Uterus (tissue), 2 donors: ENCODE data around the gene VPS41.

Source experiments
- POLR2A ChIP-seq, 2 donors: fragments of 450-650 bp; IDR thresholded peaks; one replicate each; pipeline ENCODE4 v1.6.1; 2016; ENCODE audit warnings: antibody characterized with exemption in 2 of 2, mild to moderate bottlenecking in 1 of 2, moderate library complexity in 1 of 2
- TF ChIP-seq, protein P1 (sequence below), 4 experiments: fragments of 200-600 bp in 2 of 4; fragments of 450-650 bp in 2 of 4; sonication (generic) in 2 of 4; IDR thresholded peaks; one replicate each; pipeline ENCODE4 v1.5.1; 2016 to 2019; ENCODE audit warnings: antibody characterized with exemption in 4 of 4, mild to moderate bottlenecking in 2 of 4, moderate library complexity in 1 of 4

DNA sequence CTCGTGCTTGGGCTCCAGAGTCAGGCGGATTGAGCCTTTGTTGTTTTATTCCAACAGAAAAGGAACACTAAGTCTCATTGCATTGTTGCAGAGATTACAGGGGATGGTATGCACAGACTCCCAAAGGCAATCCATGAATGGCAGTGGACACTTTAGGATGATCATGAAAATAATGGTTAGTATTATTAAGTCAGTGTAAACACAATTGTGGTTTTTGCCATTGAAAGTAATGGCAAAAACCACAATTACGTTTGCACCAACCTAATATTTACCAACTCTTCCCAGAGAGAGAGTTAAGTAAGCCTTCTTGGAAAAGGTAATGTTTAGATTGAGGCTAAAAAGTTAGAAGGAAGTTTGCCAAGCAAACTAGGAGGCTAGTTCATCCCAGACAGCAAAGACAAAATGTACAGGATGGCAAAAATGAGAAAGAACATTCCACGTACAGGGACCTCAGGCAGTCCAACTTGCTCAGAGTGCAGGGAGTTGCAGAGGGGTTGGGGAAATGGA is 204.9 kb downstream of the VPS41 start:
- no peak for TF ChIP-seq POLR2A (IDR thresholded peaks at IDR 0.05)
- TF ChIP-seq, protein P1, sequence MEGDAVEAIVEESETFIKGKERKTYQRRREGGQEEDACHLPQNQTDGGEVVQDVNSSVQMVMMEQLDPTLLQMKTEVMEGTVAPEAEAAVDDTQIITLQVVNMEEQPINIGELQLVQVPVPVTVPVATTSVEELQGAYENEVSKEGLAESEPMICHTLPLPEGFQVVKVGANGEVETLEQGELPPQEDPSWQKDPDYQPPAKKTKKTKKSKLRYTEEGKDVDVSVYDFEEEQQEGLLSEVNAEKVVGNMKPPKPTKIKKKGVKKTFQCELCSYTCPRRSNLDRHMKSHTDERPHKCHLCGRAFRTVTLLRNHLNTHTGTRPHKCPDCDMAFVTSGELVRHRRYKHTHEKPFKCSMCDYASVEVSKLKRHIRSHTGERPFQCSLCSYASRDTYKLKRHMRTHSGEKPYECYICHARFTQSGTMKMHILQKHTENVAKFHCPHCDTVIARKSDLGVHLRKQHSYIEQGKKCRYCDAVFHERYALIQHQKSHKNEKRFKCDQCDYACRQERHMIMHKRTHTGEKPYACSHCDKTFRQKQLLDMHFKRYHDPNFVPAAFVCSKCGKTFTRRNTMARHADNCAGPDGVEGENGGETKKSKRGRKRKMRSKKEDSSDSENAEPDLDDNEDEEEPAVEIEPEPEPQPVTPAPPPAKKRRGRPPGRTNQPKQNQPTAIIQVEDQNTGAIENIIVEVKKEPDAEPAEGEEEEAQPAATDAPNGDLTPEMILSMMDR (IDR thresholded peaks at IDR 0.05), result no peak
